MM.1S (cell line): ENCODE measurements around the gene ERC2.

Experiments
- DNase-seq: peaks from one replicate; pipeline ENCODE4 v3.0.0-alpha.2; 2015
- H2AFZ ChIP-seq: fragments of 300-600 bp; sonication (generic); 2 replicates; pipeline ENCODE4 v1.6.0; 2016; ENCODE audit warnings: antibody characterized with exemption, low read length
- H3F3A ChIP-seq: fragments of 300-600 bp; sonication (generic); 2 replicates; pipeline ENCODE4 v1.6.1; 2016; ENCODE audit warnings: mild to moderate bottlenecking, antibody characterized with exemption, low read length, moderate library complexity, mixed read lengths; ENCODE audit not compliant: insufficient read depth
- H3K27ac ChIP-seq: fragments of 300-600 bp; sonication (generic); 2 replicates; pipeline ENCODE4 v1.5.1; 2016; ENCODE audit warnings: mild to moderate bottlenecking, low read length
- H3K27me3 ChIP-seq: fragments of 300-600 bp; sonication (generic); replicated peaks from 2 replicates; pipeline ENCODE4 v1.6.0; 2016; ENCODE audit warnings: low read length; ENCODE audit not compliant: insufficient read depth
- H3K36me3 ChIP-seq: fragments of 300-600 bp; sonication (generic); replicated peaks from 2 replicates; pipeline ENCODE4 v1.6.1; 2016; ENCODE audit warnings: mild to moderate bottlenecking, low read length, mixed read lengths; ENCODE audit not compliant: insufficient read depth
- H3K4me1 ChIP-seq: fragments of 300-600 bp; sonication (generic); 2 replicates; pipeline ENCODE4 v1.6.1; 2016; ENCODE audit warnings: low read length, mixed read lengths
- H3K4me2 ChIP-seq: fragments of 300-600 bp; sonication (generic); 2 replicates; pipeline ENCODE4 v1.6.0; 2016; ENCODE audit warnings: low read depth, low read length
- H3K4me3 ChIP-seq: fragments of 300-600 bp; sonication (generic); 2 replicates; pipeline ENCODE4 v1.5.1; 2016; ENCODE audit warnings: low read length, mixed read lengths
- H3K79me2 ChIP-seq: fragments of 300-600 bp; sonication (generic); 2 replicates; pipeline ENCODE4 v1.6.1; 2016; ENCODE audit warnings: mixed run types, low read length, mixed read lengths
- H3K9ac ChIP-seq: fragments of 300-600 bp; sonication (generic); 2 replicates; pipeline ENCODE4 v1.6.1; 2016; ENCODE audit warnings: low read length, mixed read lengths
- H3K9me2 ChIP-seq: fragments of 300-600 bp; sonication (generic); replicated peaks from 2 replicates; pipeline ENCODE4 v1.6.1; 2016; ENCODE audit warnings: mild to moderate bottlenecking, low read length, mixed read lengths; ENCODE audit not compliant: insufficient read depth
- H3K9me3 ChIP-seq: fragments of 300-600 bp; sonication (generic); replicated peaks from 2 replicates; pipeline ENCODE4 v1.6.1; 2016; ENCODE audit warnings: mild to moderate bottlenecking, low read length, mixed read lengths; ENCODE audit not compliant: insufficient read depth
- H4K20me1 ChIP-seq: fragments of 300-600 bp; sonication (generic); 2 replicates; pipeline ENCODE4 v1.6.1; 2016; ENCODE audit warnings: mild to moderate bottlenecking, low read length, moderate library complexity, mixed read lengths; ENCODE audit not compliant: insufficient read depth
- CTCF ChIP-seq: fragments of 300-600 bp; sonication (generic); IDR thresholded peaks from 2 replicates; pipeline ENCODE4 v1.5.1; 2016; ENCODE audit warnings: antibody characterized with exemption, low read length, mixed read lengths
- EZH2 ChIP-seq: fragments of 300-600 bp; sonication (generic); optimal IDR thresholded peaks from 2 replicates; pipeline ENCODE3; 2017; ENCODE audit warnings: low read depth, mild to moderate bottlenecking, antibody characterized with exemption, low read length, mixed read lengths
- EZH2phosphoT487 ChIP-seq: fragments of 300-600 bp; sonication (generic); IDR thresholded peaks from 2 replicates; pipeline ENCODE4 v1.6.1; 2018; ENCODE audit warnings: antibody characterized with exemption, low read length

ERC2 gene

GRCh38 chr3:56471771-56472170 is 3.5 kb upstream of the ERC2 start:
- Histone ChIP-seq H3K4me2 (no peak overlapping the region), H3K4me3 (no peak overlapping the region), H3K9me3 (no peaks in the 10 kb centered on the region), H3K27ac (no peak overlapping the region), H3K9ac (no peak overlapping the region), H3K9me2 (no peaks in the 10 kb centered on the region), H3F3A (no peaks in the 10 kb centered on the region), H3K27me3 (no peaks in the 10 kb centered on the region), H3K79me2 (no peaks in the 10 kb centered on the region), H3K4me1 (no peaks in the 10 kb centered on the region), H3K36me3 (no peaks in the 10 kb centered on the region), H2AFZ (no peak overlapping the region), H4K20me1 (no peaks in the 10 kb centered on the region)
- TF ChIP-seq CTCF (no peak), EZH2phosphoT487 (no peak), EZH2 (no peak)
- DNase-seq = no peak

GRCh38 chr3:56469141-56469540 is 874 bp upstream of the ERC2 start:
- no peaks in the 10 kb centered on the region for H3F3A ChIP-seq
- H3K79me2 ChIP-seq = no peaks in the 10 kb centered on the region
- no peak for DNase-seq
- H3K4me3 ChIP-seq = no peak overlapping the region
- TF ChIP-seq EZH2 (no peak), CTCF (no peak), EZH2phosphoT487 (no peak)
- no peak overlapping the region for H3K27ac ChIP-seq
- no peak overlapping the region for H2AFZ ChIP-seq
- no peaks in the 10 kb centered on the region for H3K36me3 ChIP-seq
- no peaks in the 10 kb centered on the region for H3K27me3 ChIP-seq
- no peak overlapping the region for H3K4me2 ChIP-seq
- H3K9me3 ChIP-seq = no peaks in the 10 kb centered on the region
- no peaks in the 10 kb centered on the region for H3K4me1 ChIP-seq
- no peak overlapping the region for H3K9ac ChIP-seq
- H4K20me1 ChIP-seq = no peaks in the 10 kb centered on the region
- H3K9me2 ChIP-seq = no peaks in the 10 kb centered on the region

GRCh38 chr3:56467801-56468183 is 475 bp downstream of the ERC2 start:
- H3K9ac ChIP-seq = no peak overlapping the region
- DNase-seq = no peak
- H2AFZ ChIP-seq = no peak overlapping the region
- H4K20me1 ChIP-seq = no peaks in the 10 kb centered on the region
- H3K9me2 ChIP-seq = no peaks in the 10 kb centered on the region
- no peaks in the 10 kb centered on the region for H3F3A ChIP-seq
- no peaks in the 10 kb centered on the region for H3K36me3 ChIP-seq
- no peak overlapping the region for H3K27ac ChIP-seq
- no peaks in the 10 kb centered on the region for H3K79me2 ChIP-seq
- H3K27me3 ChIP-seq = no peaks in the 10 kb centered on the region
- no peak overlapping the region for H3K4me3 ChIP-seq
- no peak overlapping the region for H3K4me2 ChIP-seq
- H3K4me1 ChIP-seq = no peaks in the 10 kb centered on the region
- no peaks in the 10 kb centered on the region for H3K9me3 ChIP-seq
- no peak for TF ChIP-seq CTCF
- TF ChIP-seq EZH2 = no peak
- TF ChIP-seq EZH2phosphoT487 = no peak
